ENCODE results near the gene ANP32A. TPM values are rescaled to one million over a fixed set of nuclear protein-coding genes. Genes with fewer than 3 reads are reported as not detected.

The ANP32A gene
- total and polyA plus RNA-seq, 5 experiments from 2014 or later: 81.3 to 131 (median 88.1) TPM

DNA sequence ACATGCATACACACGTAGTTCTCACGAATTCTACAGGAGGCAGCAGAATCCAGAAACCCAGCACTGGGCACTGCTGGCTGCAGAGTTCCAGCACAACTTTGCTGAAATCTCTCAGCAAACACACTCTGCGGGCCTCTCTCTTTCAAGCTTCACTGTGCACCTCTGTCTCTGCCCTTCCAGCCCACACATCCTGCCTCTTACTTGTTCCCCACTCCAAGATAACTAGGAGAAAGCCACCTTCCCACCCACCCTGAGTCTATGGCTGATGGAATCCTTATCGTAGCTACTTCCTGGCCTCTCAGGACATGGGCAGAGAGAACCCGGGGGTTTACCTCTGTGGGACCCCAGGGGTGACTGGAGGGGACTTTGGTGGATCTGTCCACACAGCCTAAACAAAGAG, 11.9 kb downstream of the ANP32A start:
- peaks cover 0 to 57% (median 0%) of the 10 kb centered on the region in 3 donors for H3K36me3 Mint-ChIP-seq
- ATAC-seq (no peak), DNase-seq (no peak)
- no peaks in the 10 kb centered on the region for H3K9me3 Mint-ChIP-seq
- no peaks in the 10 kb centered on the region for H3K27me3 Mint-ChIP-seq
- peak overlapping the region in 5 of 10 donors; percentile 19 to 32 (median 30) for H3K4me3 Mint-ChIP-seq
- H3K4me1 Mint-ChIP-seq: peaks cover 59 to 95% (median 88%) of the 10 kb centered on the region in 4 donors
- POLR2A ChIA-PET: interaction anchor here (0.8 kb wide), 1 partner anchor 8 kb away, joined by 3 read pairs; no protein-coding TSS in a partner anchor
- H3K27ac Mint-ChIP-seq: peak overlapping the region in 8 of 10 donors; percentile 45 to 88 (median 68)

DNA sequence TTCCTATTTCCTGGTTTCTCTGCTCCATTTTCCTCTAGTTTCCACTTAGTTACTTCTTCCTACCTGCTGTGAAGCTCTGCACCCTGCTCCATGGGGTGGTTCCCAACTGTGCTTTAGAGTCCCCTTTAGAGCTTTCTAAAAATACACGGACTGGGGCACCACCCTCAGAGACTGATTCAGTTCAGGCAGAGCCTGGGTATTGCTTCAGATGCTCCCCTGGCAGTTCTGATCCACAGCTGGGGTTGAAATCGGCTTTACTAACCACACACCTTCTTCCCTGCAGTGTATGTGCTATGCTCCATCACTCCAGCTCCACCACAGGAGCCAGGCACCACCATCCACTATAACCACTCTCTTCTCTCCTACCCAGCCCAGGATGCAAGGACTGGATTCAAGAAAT, 12.6 kb downstream of the ANP32A start:
- POLR2A ChIA-PET: interaction anchor here (2.0 kb wide), 1 partner anchor 12 kb away, joined by 6 read pairs; no protein-coding TSS in a partner anchor
- Mint-ChIP-seq H3K9me3 (no peaks in the 10 kb centered on the region), H3K4me1 (peaks cover 55 to 93% (median 87%) of the 10 kb centered on the region in 4 donors), H3K27ac (peak overlapping the region in 6 of 10 donors; percentile 37 to 84 (median 68)), H3K4me3 (peak overlapping the region in 3 of 10 donors; percentile 29 to 44 (median 30)), H3K27me3 (no peaks in the 10 kb centered on the region), H3K36me3 (peaks cover 0 to 57% (median 0%) of the 10 kb centered on the region in 3 donors)
- ATAC-seq: no peak
- DNase-seq: no peak

DNA sequence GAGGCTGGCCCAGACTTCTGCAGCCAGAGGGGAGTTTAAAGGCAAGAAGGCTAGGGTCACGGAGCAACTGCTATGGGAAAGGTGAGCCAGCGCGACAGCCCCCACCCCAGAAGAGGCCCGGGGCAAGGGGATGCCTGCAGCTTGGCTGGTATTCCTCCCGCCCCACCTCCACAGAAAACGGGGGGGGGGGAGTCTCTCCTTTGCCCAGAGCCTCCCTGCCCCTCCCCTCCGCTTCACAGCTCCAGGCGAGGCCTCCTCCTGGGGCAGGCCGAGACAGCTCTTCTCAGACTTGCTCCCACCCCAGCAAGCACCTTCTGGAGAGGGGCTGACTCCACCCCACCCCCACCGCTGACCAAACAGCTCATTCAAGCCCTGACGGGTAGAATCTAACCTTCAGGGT, 13.4 kb downstream of the ANP32A start:
- no peak for DNase-seq
- H3K27me3 Mint-ChIP-seq: no peaks in the 10 kb centered on the region
- no peak for ATAC-seq
- peak overlapping the region in 2 of 10 donors; percentile 12 to 19 for H3K4me3 Mint-ChIP-seq
- H3K27ac Mint-ChIP-seq: peak overlapping the region in 6 of 10 donors; percentile 46 to 69 (median 59)
- POLR2A ChIA-PET: interaction anchor here (1.0 to 2.0 kb wide), 2 partner anchors 12 to 13 kb away, joined by 3 to 6 read pairs; no protein-coding TSS in a partner anchor
- peaks cover 0 to 57% (median 0%) of the 10 kb centered on the region in 3 donors for H3K36me3 Mint-ChIP-seq
- H3K9me3 Mint-ChIP-seq: no peaks in the 10 kb centered on the region
- H3K4me1 Mint-ChIP-seq: peaks cover 53 to 93% (median 87%) of the 10 kb centered on the region in 4 donors

DNA sequence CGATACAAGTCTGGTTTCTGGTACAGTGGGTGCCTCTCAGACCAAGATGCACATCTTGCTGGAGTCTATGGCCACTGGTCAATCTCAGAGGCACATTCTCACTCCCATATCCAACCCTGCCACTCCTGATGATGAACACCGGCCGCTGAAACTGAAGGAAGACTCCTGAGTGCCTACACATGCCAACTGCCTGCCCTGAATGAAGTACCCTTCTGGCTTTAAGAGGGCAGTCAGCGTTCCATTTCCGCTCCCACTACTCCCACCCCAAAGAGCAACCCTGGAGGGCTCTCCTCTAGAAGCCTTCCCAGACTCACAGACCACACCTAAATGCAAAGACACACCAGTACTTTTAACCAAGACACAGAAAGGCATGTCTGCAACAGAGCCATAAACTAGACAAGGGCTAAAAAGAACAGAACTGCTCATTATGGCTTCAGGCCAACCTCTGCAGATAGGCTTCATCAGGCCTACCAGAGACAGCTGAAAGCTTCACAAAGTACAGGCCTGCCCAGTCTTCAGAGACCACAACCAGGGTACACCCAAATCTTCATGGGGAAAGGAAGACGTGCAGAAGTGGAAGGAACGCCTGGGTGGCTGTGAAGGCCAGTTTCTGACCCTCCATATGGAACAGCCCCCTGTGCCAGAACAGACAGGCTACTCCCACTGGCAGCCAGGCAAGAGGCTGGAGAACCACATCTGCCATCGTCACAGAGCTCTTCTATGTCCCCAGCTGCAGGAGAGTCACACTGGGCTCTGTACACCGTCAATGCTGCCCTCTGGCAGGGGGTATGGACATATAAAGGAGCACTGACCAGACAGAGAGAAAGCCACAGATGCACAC, 14.3 kb downstream of the ANP32A start:
- Mint-ChIP-seq H3K9me3 (no peaks in the 10 kb centered on the region), H3K4me3 (peak overlapping the region in 3 of 10 donors; percentile 12 to 63 (median 19)), H3K4me1 (peaks cover 55 to 93% (median 89%) of the 10 kb centered on the region in 4 donors), H3K36me3 (peaks cover 0 to 60% (median 0%) of the 10 kb centered on the region in 3 donors), H3K27me3 (no peaks in the 10 kb centered on the region), H3K27ac (peak overlapping the region in 9 of 10 donors; percentile 10 to 76 (median 60))
- DNase-seq (no peak), ATAC-seq (no peak)
- POLR2A ChIA-PET: interaction anchor here (1.0 to 2.0 kb wide), 2 partner anchors 11 to 13 kb away, joined by 3 to 6 read pairs; no protein-coding TSS in a partner anchor

DNA sequence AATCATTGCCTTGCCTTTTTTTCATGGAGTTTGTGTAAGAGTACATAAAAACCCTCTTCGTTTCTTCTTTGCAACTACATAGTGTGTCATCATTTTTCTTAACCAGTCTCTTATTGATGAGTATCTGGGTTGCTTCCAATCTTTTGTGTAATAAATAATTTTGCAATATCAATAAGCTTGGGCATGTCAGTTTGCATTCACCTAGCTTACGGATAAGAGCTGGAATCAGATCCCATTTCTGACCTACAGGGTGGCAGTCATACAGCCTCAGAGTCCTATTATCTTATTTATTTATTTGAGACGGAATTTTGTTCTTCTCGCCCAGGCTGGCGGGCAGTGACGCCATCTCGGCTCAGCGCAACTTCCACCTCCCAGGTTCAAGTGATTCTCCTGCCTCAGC, 18.3 kb downstream of the ANP32A start:
- no peaks in the 10 kb centered on the region for H3K9me3 Mint-ChIP-seq
- no peak for ATAC-seq
- H3K4me3 Mint-ChIP-seq: peak overlapping the region in 1 of 10 donors; percentile 14
- POLR2A ChIA-PET: interaction anchor here (0.6 kb wide), 2 partner anchors 16 to 272 kb away, joined by 3 read pairs; no protein-coding TSS in a partner anchor
- no peaks in the 10 kb centered on the region for H3K27me3 Mint-ChIP-seq
- peak overlapping the region in 4 of 10 donors; percentile 4 to 23 (median 22) for H3K27ac Mint-ChIP-seq
- peaks cover 59 to 93% (median 90%) of the 10 kb centered on the region in 4 donors for H3K4me1 Mint-ChIP-seq
- H3K36me3 Mint-ChIP-seq: peaks cover 0 to 54% (median 0%) of the 10 kb centered on the region in 3 donors
- DNase-seq: no peak

DNA sequence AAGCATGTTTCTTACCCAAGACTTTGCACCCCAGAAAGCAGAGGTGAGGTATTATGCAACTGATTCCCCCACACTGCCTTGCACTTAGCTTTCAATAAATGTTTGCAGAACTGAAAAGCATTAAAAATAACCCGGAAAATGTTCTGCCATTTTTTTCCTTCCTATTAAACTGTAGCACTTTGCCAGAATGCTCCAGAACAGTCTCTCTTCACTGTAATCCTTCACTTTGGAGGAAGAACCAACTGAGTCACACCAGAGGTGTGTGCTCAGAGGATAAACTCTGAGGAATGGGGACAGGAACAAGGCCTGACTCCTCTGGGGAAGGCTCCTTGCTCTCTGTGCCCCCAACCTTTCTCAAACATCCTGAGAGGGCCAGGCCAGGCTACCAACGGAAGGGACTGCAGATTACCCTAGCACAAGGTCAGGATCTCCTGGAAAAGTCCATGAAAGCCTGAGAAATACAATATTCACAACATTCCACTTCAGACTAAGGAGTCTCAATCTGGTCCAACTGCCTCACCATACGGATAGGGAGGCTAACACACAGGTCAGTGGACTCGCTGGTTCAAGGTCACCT, 19.0 kb downstream of the ANP32A start:
- peak overlapping the region in 5 of 10 donors; percentile 4 to 73 (median 7) for H3K27ac Mint-ChIP-seq
- no peak for ATAC-seq
- H3K27me3 Mint-ChIP-seq: no peaks in the 10 kb centered on the region
- H3K4me1 Mint-ChIP-seq: peaks cover 58 to 95% (median 90%) of the 10 kb centered on the region in 4 donors
- no peaks in the 10 kb centered on the region for H3K9me3 Mint-ChIP-seq
- peaks cover 0 to 51% (median 0%) of the 10 kb centered on the region in 3 donors for H3K36me3 Mint-ChIP-seq
- POLR2A ChIA-PET: interaction anchor here (0.6 to 1.0 kb wide), 3 partner anchors 10 to 273 kb away, joined by 3 to 4 read pairs (median 3); no protein-coding TSS in a partner anchor
- no peak for DNase-seq
- no peak overlapping the region for H3K4me3 Mint-ChIP-seq

DNA sequence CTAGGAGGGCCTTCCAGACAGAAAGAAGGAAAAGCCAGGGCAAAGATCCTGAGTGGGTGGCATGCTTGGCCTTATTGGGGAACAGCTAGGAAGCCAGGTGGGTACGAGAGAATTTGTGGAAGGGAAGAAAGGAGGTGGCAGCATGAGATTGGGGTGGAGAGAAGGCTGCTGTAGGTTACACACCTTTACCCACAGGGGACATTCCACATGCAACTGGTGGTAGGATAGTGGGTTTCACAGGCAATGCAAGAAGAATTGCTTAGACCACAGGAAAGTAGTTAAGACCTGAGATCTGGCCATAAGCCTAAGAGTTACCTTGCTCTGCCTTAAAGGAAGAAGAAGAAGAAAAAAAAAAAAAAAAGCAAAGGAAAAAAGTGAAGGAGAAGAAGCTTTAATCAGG, 19.8 kb downstream of the ANP32A start:
- Mint-ChIP-seq H3K27ac (peak overlapping the region in 6 of 10 donors; percentile 6 to 77 (median 28)), H3K27me3 (no peaks in the 10 kb centered on the region), H3K9me3 (no peaks in the 10 kb centered on the region), H3K4me3 (no peak overlapping the region), H3K36me3 (peaks cover 0 to 45% (median 0%) of the 10 kb centered on the region in 3 donors), H3K4me1 (peaks cover 55 to 95% (median 90%) of the 10 kb centered on the region in 4 donors)
- ATAC-seq (no peak), DNase-seq (no peak)
- POLR2A ChIA-PET: interaction anchor here (0.6 to 1.0 kb wide), 2 partner anchors 9 to 16 kb away, joined by 3 to 4 read pairs; no protein-coding TSS in a partner anchor

DNA sequence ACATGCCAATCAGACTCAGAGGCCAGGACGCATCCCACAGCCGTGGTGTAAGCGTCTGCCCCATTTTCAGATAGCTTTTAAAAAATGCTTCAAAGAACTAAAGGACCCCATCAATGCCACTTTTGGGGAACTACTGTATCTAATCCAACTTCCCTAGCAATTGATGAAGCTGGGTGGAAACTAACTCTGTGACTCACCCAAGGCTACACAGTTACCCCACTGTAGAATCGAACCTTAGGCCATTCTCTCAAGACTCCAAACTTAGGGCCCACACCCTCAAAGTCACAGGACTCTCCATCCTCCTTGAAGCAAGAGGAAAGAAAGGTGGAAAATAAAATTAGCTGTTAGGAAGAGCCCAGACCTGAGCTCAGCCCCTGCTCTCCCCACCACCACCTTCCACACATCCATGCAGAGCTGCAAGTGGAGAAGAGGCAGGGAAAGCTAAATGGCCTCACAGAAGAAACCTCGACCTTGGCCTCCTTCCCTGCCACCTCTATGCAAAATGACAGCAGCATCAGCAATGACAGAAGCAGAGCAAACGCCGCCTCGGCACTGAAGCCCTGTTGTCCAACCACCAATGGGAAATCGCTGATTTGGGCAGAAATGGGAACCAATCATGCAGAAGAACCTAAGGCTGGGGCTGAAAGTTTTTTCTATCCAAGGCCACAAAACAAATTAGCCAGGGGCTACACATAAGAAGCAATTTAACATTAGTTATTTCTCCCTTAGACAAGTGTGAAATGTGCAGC, 22.2 kb downstream of the ANP32A start:
- H3K27ac Mint-ChIP-seq: peak overlapping the region in 7 of 10 donors; percentile 34 to 84 (median 51)
- POLR2A ChIA-PET: interaction anchor here (0.8 to 0.9 kb wide), 2 partner anchors 12 to 18 kb away, joined by 3 read pairs; no protein-coding TSS in a partner anchor
- no peaks in the 10 kb centered on the region for H3K9me3 Mint-ChIP-seq
- no peaks in the 10 kb centered on the region for H3K27me3 Mint-ChIP-seq
- DNase-seq (no peak), ATAC-seq (no peak)
- H3K36me3 Mint-ChIP-seq: peaks cover 0 to 27% (median 0%) of the 10 kb centered on the region in 3 donors
- H3K4me3 Mint-ChIP-seq: peak overlapping the region in 1 of 10 donors; percentile 11
- peaks cover 62 to 98% (median 98%) of the 10 kb centered on the region in 4 donors for H3K4me1 Mint-ChIP-seq

DNA sequence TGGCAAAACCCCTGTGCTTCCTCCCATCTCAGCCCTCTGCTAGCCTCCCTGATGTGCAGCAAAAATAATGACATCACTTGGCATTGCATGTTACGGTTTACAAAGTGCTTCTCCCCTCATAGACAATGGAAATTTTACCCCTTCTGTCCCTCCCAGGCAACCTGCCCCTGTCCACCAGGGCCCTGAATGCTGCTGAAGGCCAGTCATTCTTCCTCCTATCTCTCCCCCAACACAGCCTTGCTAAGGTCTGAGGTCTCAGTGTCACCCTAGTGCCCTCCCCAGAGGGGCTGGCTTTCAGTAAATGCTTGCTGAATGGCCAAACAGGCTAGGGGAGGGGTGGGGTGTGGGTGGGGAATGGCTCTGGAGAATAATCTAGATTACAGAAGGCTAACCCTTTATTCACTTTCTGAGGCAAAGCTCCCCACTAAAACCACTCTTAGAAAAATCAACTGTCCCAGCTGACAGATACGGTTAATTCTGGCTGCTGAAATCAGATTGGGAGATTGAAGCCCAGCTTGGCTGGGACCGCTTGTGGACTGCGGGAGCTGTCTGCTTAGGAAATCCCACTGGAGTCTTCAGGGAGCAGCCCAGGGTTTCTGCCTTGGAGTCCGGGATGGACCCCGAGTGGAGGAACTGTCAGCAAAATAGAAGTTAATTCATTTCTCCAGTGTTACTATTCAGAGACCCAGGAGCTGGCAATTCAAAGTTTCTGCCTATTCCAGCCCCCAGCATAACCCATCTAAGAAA, 22.9 kb downstream of the ANP32A start:
- no peaks in the 10 kb centered on the region for H3K27me3 Mint-ChIP-seq
- no peak for DNase-seq
- peak overlapping the region in 6 of 10 donors; percentile 6 to 50 (median 22) for H3K4me3 Mint-ChIP-seq
- H3K27ac Mint-ChIP-seq: peak overlapping the region; percentile 2 to 84 (median 64)
- no peak for ATAC-seq
- H3K4me1 Mint-ChIP-seq: peaks cover 66 to 98% (median 98%) of the 10 kb centered on the region in 4 donors
- POLR2A ChIA-PET: interaction anchor here (0.8 to 0.9 kb wide), 2 partner anchors 13 to 19 kb away, joined by 3 read pairs; no protein-coding TSS in a partner anchor
- H3K36me3 Mint-ChIP-seq: peaks cover 0 to 30% (median 0%) of the 10 kb centered on the region in 3 donors
- no peaks in the 10 kb centered on the region for H3K9me3 Mint-ChIP-seq

DNA sequence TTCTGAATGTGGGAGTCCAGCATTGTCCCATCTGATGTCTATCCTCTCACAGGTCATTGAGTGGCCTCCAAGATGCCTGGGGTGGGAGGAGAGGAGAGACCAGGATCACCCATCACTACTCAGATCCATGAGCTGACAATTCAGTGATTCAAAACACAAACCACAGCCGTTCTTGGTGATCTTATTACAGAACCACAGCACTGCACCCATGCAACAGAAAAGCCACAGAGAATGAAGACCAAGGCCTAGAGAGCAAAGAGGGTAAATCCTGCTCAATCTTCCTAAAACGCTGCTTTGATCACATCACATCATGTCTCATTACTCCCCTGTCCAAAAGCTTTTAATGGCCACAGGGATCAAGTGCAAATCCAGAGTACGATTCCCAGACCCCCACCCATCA, 23.5 kb downstream of the ANP32A start:
- peaks cover 0 to 29% (median 0%) of the 10 kb centered on the region in 3 donors for H3K36me3 Mint-ChIP-seq
- H3K9me3 Mint-ChIP-seq: no peaks in the 10 kb centered on the region
- peak overlapping the region in 6 of 10 donors; percentile 6 to 50 (median 32) for H3K4me3 Mint-ChIP-seq
- POLR2A ChIA-PET: no interaction called here
- H3K4me1 Mint-ChIP-seq: peaks cover 68 to 98% (median 98%) of the 10 kb centered on the region in 4 donors
- DNase-seq: no peak
- H3K27ac Mint-ChIP-seq: peak overlapping the region; percentile 2 to 84 (median 61)
- ATAC-seq: no peak
- no peaks in the 10 kb centered on the region for H3K27me3 Mint-ChIP-seq

DNA sequence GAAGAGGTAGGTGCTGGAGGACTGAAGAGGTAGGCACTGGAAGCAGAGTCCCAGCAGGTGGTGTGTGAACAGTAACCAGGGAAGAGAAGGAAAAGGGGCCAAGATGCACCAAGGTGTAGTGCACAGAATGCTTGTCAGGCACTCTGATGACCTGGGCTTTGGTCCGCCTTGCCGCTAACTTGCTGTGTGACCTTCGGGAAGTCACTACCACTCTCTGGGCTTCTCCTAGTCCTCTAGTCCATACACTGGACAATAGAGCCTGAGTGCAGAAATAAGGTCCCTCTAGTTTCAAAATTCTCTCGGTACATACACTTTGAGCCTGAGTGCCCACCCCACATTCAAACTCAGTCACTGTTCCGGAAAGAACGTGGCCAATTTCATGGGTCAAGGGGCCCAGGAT, 24.1 kb downstream of the ANP32A start:
- ATAC-seq (no peak), DNase-seq (no peak)
- H3K27ac Mint-ChIP-seq: peak overlapping the region in 9 of 10 donors; percentile 18 to 92 (median 61)
- H3K27me3 Mint-ChIP-seq: no peaks in the 10 kb centered on the region
- H3K9me3 Mint-ChIP-seq: no peaks in the 10 kb centered on the region
- peaks cover 0 to 27% (median 0%) of the 10 kb centered on the region in 3 donors for H3K36me3 Mint-ChIP-seq
- peak overlapping the region in 5 of 10 donors; percentile 9 to 62 (median 60) for H3K4me3 Mint-ChIP-seq
- POLR2A ChIA-PET: interaction anchor here (1.7 to 4.2 kb wide), 2 partner anchors 11 to 21 kb away, joined by 6 to 53 read pairs; partner anchors contain the start of gene ANP32A
- peaks cover 68 to 98% (median 98%) of the 10 kb centered on the region in 4 donors for H3K4me1 Mint-ChIP-seq

Data from naive thymus-derived CD8-positive, alpha-beta T cell (primary cell).